ENCODE data around the gene MS4A6A. TPM values are rescaled to one million over a fixed set of nuclear protein-coding genes. Genes with fewer than 3 reads are reported as not detected.
"Not testable (repeated sequence)": the region's sequence is repeated elsewhere in the genome, so short reads cannot be mapped to it uniquely, and the experiment has no call there.

Gene MS4A6A, protein sequence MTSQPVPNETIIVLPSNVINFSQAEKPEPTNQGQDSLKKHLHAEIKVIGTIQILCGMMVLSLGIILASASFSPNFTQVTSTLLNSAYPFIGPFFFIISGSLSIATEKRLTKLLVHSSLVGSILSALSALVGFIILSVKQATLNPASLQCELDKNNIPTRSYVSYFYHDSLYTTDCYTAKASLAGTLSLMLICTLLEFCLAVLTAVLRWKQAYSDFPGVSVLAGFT
- 10 to 100 TPM; 20.2 to 57.3 TPM for total RNA-seq
- long read RNA-seq, transcript MS4A6A-208 (6 exons, 1,806 nt): major isoform, 6 of 14 reads
- long read RNA-seq, partial matches to known transcripts: 5 of 14 reads
- long read RNA-seq, other reads (novel, unspliced or antisense): 3 of 14 reads

DNA sequence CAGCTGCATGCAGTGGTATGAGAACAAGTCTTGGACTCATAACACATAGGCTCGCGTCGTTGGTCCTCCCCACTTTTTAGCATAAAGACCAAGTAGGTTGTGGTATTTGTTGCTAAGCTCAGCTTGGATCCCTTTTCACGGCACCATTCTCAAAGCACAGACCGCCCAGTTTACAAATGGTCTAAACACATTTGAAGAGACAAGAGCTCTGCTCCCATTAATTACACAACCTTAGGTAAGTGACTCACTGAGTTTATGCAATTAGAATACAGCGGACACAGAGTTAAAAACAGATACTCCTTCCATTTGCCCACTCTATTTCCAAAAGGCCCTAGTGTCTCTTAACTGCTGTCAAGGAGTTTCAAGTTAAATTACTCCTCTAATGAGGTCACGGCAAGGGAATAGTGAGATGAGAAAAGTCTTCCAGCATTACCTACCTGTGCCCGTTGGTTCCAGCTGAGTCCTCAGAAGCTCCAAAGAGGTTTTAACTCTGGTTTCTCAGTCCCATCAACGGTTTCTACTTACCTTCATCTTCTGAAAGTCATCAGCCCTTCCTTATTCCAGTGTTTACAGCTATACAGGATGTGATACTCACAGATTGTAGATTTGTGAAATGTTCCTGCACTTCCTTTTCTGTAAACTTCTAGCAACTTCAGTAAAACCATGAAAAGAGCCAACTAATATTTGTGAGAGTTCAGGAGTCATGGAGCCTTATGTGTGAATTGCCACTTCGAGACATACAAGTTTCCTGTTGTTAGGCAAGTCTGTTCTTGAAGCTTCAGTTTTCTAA, at the start of gene MS4A6A:
Gene MS4A6A, minus strand, starts transcription at position 543 of the 790 bp plus-strand sequence. CDS start 1,356 bp downstream, outside the sequence.
- DNase-seq (no peak), ATAC-seq (no peak)
- intact Hi-C loops (cut with DNase I, micrococcal nuclease): no loop called here

DNA sequence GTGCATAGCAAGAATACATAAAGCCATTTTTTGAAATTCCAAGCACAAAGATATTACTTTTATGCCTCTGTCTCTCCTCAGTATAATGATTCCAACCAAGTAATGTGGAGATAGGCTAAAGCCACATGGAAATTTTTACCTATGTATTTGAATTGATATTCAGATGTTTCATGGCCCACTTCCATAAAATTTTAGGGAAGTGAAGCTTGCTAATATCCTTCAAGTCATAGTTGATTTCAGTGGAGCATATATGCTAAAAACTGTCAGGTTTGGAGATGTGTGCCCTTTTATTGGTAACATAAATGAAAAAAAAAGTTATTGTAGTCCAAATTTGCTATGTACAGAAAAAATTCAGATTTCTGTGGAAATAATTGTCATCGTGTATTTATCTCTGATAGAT, 47.8 kb upstream of the MS4A6A start:
- DNase-seq (no peak), ATAC-seq (no peak)
- intact Hi-C loops (cut with DNase I, micrococcal nuclease): no loop called here

DNA sequence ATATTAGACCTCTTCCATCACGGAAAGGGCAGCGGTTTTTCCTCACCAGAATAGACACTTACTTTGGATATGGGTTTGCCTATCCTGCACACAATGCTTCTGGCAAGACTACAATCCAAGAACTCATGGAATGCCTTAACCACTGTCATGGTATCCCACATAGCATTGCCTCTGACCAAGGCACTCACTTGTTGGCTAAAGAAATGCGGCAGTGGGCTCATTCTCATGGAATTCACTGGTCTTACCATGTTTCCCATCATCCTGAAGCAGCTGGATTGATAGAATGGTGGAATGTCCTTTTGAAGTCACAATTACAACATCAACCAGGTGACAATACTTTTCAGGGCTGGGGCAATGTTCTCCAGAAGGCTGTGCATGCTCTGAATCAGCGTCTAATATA, 39.3 kb upstream of the MS4A6A start:
- DNase-seq: no peak
- intact Hi-C loops (cut with DNase I, micrococcal nuclease): no loop called here
- no peak for ATAC-seq

DNA sequence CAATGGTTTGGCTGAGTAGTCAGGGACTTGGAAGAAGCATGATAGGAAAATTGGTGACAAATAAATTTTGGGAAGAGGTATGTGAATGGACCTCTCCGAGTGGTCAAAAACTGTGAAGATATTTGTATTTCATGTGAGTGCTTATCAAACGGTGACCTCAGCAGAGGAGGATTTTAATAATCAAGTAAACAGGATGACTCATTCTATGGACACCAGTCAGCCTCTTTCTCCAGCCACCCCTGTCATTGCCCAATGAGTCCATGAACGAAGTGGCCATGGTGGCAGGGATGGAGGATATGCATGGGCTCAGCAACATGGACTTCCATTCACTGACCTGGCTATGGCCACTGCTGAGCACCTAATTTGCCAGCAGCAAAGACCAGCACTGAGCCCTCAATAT, 38.8 kb upstream of the MS4A6A start:
- DNase-seq (no peak), ATAC-seq (no peak)
- intact Hi-C loops (cut with DNase I, micrococcal nuclease): no loop called here

DNA sequence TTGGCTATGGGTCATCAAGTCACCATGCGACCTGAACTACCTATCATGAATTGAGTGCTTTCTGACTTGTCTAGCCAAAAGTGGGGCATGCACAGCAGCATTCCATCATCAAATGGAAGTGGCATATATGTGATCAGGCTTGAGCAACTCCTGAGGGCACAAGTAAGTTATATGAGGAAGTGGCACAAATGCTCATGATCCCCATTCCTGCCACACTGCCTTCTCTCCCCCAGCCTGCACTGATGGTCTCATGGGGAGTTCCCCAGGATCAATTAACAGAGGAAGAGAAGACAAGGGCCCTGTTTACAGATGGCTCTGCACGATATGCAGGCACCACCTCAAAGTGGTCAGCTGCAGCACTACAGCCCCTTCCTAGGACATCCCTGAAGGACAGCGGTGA, 38.3 kb upstream of the MS4A6A start:
- ATAC-seq (no peak), DNase-seq (no peak)
- intact Hi-C loops (cut with DNase I, micrococcal nuclease): no loop called here

DNA sequence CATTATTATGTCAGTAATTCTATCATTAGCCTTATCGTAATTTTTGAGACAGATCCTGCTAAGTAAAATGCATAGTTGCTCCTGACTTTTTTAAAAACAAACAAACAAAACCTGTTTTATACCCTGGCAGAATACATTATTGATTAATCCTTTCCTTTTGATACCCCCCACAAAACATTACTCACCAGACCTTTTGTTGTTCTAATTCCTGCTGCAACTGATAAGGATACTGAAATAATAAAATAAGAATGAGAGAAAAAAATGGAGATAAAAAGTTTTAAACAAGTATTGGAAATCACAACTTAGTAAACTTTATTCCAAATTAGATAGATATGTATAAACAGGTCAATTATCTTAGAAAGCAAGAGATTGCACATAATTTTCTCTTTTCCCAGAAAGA, 31.5 kb upstream of the MS4A6A start:
- intact Hi-C loops (cut with DNase I, micrococcal nuclease): no loop called here
- DNase-seq (no peak), ATAC-seq (no peak)

DNA sequence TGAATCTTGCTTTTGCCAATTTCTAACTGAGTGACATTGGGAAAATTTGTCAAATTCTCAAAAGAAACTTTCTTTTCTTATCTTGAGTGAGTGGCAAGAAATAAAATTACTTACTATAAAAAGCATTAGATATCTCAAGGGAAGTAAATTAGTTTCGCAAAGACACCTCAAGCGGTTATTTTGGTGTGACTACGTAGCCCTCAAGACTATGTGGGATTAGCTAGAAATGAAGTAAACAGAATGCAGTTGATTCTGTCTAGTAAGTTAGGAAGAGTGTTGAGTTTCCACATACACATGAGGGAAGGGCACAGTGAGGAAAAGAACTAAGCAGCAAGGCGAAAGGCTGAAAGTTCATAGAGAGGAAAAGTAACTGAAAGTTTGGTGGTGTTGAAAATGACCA, 28.3 kb upstream of the MS4A6A start:
- ATAC-seq (no peak), DNase-seq (no peak)
- intact Hi-C loops (cut with DNase I, micrococcal nuclease): no loop called here

DNA sequence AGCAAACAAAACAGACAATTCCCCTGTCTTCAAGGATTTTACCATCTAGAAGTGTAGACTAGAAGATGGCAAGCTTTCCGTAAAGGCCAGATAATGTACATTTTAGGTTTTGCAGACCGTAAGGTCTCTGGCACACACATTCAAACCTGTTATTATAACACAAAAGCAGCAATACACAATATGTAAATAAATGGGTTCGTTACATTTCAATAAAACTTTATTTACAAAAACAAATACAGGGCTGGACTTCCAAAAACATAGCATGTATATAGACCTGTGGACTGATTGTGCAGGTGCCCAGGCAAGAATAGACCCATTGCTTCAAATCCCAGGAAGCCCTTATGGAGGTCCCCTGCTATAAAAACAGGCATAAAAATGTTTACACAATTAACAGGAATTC, 27.1 kb upstream of the MS4A6A start:
- intact Hi-C loops (cut with DNase I, micrococcal nuclease): no loop called here
- ATAC-seq (no peak), DNase-seq (no peak)

DNA sequence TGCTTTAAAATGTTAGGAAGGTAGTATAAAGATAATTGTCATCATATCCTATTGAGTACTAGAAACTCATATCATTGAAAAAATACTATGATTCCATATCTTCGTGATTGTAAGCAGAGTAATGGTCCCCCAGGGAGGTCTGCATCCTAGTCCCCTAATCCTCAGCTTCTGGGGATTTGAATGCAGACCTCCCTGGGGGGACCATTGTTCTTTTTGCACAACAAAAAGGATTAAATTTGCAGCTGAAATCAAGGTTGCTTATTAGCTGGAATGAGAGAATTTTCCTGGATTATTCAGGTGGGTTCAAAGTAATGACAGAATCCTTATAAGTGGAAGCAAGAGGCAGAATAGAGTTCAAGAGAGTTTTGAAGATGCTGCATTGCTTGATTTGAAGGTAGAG, 26.1 kb upstream of the MS4A6A start:
- intact Hi-C loops (cut with DNase I, micrococcal nuclease): no loop called here
- ATAC-seq (no peak), DNase-seq (no peak)

DNA sequence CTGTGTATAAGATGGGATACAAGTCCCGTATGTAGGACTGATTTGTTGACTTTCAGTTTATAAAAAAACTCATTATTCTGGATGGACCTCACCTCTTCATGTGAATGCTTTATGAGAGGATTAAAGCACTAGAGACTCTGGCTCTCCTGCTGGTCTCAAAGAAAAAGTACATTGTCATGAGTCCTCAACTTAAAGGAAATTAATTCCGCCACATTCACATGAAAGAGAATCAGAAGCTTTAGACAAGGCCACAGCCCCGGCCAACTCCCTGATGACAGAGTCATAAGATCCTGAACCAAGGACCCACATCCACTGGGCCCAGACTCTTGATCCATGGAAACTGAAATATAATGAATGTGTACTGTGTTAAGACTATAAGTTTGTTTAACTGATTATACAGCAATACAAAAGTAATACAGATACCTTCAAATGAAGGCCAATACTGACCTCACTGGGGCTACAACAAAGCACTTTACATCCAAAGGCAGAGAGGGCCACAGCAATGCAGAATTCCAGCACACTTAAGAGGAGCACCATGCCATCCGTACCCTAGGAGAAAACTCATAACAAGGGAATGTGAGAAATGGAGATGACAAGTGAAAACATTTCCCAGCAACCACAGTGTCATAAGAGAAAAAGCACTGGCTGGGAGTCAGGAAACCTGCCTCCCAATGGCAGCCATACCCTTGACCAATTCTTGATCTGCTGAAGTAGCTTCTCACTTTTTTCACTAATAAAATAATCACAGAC, 25.4 kb upstream of the MS4A6A start:
- DNase-seq: no peak
- intact Hi-C loops (cut with DNase I, micrococcal nuclease): no loop called here
- no peak for ATAC-seq

DNA sequence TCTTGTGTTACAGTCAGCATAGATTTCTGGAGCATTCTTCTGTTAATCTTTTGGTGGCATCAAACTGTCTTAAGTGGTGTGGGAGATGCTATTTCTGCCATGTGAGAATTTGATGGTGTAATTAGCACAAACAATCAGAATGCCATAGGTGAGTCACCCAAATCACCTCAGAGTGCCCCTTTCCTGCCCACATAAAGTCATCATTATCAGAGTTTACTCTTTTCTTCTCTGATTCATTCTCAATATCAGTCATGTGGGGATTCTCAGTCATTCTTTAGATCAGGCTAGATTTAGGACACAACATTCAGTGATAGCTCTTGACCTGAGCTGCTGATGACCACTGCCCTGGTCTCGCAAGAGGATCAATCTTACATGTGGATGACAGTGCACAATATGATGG, 23.7 kb upstream of the MS4A6A start:
- intact Hi-C loops (cut with DNase I, micrococcal nuclease): no loop called here
- DNase-seq: no peak
- ATAC-seq: no peak

DNA sequence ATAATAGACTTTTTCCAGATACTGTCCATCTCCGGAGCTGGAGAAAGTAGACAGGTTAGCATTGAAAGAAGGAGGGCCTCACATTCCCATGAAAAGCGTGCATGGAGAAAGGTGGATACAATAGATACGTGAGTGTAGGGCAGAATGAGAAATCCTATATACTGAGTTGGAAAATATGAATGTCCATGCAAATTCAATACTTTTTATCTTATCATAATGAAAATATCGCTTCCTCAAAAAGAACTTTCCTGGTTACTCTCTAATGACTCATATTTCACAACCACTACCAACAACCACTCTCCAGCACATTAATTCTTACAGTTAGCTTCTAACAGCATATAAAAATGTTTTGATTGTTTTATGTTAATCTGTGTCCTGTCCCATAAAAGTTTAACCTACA, 22.0 kb upstream of the MS4A6A start:
- intact Hi-C loops (cut with DNase I, micrococcal nuclease): no loop called here
- ATAC-seq (no peak), DNase-seq (no peak)

DNA sequence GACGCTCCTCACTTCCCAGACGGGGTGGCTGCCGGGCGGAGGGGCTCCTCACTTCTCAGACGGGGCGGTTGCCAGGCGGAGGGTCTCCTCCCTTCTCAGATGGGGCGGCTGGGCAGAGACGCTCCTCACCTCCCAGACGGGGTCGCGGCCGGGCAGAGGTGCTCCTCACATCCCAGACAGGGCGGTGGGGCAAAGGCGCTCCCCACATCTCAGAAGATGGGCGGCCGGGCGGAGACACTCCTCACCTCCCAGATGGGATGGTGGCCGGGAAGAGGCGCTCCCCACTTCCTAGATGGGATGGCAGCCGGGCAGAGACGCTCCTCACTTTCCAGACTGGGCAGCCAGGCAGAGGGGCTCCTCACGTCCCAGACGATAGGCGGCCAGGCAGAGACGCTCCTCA, 18.5 kb upstream of the MS4A6A start:
- ATAC-seq; intact Hi-C loops (cut with DNase I, micrococcal nuclease); DNase-seq: not testable (repeated sequence)

DNA sequence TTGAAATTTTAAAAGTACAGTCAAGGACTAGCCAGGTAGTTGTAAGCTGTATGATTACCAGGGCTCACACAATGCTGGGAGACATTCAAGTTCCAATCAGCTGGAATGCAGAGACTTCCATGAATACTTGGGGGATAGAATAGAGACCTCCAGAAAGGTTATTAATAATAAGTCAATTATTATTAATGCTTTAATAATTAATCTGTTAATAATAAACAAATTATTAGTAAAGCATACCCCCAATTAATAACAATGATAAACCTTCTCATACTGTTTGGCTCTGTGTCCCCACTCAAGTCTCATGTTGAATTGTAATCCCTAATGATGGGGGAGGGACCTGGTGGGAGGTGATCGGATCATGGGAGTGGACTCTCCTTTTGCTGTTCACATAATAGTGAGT, 14.6 kb upstream of the MS4A6A start:
- DNase-seq: no peak
- intact Hi-C loops (cut with DNase I, micrococcal nuclease): no loop called here
- ATAC-seq: no peak

DNA sequence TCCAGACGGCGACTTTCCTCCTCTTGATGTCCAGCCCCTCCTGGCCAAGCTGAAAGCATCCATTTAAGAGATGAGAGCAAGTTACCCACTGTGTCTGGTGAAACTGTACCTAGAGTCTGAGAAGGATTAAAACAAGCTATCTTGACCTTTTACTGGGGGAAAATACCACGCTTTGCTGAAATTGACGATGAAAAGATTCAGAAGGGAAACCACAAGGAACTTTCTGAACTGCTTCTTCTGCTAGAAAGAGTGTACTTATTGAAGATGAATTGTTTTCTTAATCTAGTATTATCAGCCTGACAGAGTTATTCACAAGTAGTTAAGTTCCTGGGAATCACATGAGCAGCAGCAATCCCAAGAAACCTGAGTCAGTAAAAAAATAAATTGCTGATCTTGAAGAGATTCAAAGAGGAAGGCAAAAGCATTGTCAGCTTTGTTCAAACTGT, 13.1 kb upstream of the MS4A6A start:
- DNase-seq (no peak), ATAC-seq (no peak)
- intact Hi-C loops (cut with DNase I, micrococcal nuclease): no loop called here

DNA sequence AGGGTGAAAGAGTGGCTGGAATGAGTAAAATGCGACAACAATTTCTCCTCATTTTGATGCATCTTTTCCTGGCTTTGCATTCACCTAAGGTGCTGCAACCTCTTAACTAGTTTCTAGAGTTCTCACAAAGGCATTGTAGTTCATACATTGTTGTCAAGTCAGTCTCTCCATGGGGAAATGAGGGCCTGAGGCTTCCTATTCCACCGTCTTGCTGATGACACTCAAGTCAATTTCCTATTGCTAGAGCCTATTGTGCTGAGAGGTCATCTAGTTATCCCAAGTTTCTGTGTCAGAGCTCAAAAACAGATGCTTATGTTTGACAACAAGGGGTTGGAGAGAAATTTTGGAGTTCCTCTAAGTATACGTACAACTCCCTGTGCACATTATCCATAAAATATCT, 11.6 kb upstream of the MS4A6A start:
- ATAC-seq: no peak
- no peak for DNase-seq

DNA sequence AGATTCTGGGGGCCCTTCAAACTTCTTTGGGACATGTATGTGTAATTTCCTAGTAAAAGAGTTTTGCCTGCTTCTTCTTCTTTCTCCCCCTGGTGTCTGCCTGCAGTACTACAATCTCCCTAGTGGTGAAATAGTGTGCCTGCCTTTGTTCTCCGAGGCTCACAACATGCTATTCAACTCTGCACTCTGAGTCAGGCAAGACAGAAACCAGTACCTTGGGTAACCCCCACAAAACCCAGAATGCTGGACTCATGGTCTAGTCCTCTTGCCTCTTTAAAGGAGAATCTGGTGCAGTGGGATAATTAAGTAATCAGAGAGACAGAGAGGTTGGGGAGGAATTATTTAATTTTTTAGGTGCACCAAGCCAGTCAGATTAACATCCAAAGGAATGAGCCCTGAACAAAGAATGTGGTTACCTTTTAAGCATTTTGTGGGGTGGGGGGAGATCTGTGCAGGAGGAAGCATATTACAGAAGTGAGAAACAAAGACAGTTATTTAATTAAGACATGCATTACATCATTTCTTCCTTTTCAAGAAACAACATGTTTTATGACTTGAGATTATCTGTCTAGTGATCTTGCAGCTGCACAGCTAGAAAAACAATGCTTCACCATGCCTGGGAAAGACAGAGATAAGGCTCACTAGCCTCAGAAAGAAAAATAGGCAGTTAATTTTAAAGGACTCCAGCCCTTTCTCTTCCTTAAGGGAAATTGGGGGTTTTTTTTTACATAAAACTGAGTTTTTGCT, 11.0 kb upstream of the MS4A6A start:
- peak; percentile 74 for ATAC-seq
- intact Hi-C loops (cut with DNase I, micrococcal nuclease): no loop called here
- DNase-seq: peak in 1 of 2 donors; percentile 57

More for the DNA sequence above, 11.6 kb upstream of the MS4A6A start:
- intact Hi-C loops (cut with DNase I, micrococcal nuclease): no loop called here

DNA sequence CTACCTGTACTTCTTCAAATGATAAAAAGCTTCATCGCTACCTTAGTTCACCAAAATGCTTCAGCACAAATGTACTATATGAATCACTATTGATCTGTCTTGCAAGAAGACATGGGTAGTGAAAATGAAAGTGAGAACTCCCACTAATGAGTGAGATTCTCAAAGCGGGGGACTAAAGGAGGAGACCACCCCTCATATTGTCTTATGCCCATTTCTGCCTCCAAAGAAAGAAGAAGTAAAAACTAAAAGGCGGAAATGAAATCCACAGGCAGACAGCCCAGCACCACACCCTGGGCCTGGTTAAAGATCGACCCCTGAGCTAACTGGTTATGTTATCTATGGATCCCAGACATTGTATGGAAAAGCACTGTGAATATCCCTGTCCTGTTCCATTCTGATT, 9.7 kb upstream of the MS4A6A start:
- DNase-seq; ATAC-seq; intact Hi-C loops (cut with DNase I, micrococcal nuclease): not testable (repeated sequence)

DNA sequence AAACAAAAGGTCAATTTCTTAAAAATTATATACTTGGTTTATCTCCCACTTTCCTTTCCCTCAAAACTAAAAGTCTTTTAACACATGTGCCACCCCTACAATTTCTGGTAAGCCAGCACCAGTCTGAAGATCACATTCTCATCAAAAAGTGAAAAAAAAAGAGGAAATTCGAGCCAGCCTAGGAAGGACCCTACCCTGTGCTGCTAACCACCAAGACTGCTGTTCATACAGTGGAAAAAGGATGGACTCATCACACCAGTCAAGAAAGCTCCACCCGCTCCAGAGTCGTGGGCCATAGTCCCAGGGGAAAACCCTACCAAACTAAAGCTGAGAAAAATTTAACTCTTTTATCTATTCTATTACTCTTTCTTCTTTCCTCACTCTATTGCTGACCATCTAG, 5.6 kb upstream of the MS4A6A start:
- intact Hi-C loops (cut with DNase I, micrococcal nuclease); ATAC-seq; DNase-seq: not testable (repeated sequence)

Data from left colon (tissue), 2 donors.